ENCODE data around the gene MYOZ1.

DNA sequence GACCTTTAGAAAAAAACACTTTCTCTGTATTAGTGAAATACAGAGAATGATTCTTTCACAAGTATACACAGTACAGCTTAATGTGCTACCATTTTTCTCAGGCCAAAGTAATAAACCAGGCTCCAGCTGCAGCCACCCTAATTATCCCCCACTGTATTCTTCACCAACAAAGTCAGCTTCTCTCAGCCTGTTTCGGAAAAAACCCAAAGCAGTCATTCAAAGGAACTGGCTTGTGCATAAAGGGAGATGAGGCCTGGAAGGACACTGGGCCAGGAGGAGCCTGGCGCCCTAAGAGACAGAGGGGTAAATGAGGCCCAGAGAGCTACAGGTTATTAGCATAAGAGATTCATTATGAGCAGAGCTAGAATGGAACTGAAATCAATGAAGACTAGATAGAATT, 59.4 kb downstream of the MYOZ1 start:
- TF ChIP-seq, protein P1, sequence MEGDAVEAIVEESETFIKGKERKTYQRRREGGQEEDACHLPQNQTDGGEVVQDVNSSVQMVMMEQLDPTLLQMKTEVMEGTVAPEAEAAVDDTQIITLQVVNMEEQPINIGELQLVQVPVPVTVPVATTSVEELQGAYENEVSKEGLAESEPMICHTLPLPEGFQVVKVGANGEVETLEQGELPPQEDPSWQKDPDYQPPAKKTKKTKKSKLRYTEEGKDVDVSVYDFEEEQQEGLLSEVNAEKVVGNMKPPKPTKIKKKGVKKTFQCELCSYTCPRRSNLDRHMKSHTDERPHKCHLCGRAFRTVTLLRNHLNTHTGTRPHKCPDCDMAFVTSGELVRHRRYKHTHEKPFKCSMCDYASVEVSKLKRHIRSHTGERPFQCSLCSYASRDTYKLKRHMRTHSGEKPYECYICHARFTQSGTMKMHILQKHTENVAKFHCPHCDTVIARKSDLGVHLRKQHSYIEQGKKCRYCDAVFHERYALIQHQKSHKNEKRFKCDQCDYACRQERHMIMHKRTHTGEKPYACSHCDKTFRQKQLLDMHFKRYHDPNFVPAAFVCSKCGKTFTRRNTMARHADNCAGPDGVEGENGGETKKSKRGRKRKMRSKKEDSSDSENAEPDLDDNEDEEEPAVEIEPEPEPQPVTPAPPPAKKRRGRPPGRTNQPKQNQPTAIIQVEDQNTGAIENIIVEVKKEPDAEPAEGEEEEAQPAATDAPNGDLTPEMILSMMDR (IDR thresholded peaks at IDR 0.05): no peak
- TF ChIP-seq EZH2 (IDR thresholded peaks at IDR 0.05; ENCODE audit: borderline replicate concordance, insufficient read depth, low read depth, low read length, poor library complexity, severe bottlenecking): no peak

Measured in B cell (primary cell).